Occipital lobe (tissue), 2 donors: ENCODE results near the gene DCLK3. TPM values are rescaled to one million over a fixed set of nuclear protein-coding genes. Genes with fewer than 3 reads are reported as not detected.

Source experiments
- DNase-seq: peaks from one replicate; lab custom pipeline; 2025; lab: John Stamatoyannopoulos, UW
- total RNA-seq: library from RNA; depleted of rRNA; stranded (reverse); fragments of >200 nt; gene quantifications from one replicate; pipeline ENCODE4 v1.2.3, GENCODE V29; 2014

DCLK3 gene
- total RNA-seq, 1 donor from 2014 or later, result 11.2 TPM

DNA sequence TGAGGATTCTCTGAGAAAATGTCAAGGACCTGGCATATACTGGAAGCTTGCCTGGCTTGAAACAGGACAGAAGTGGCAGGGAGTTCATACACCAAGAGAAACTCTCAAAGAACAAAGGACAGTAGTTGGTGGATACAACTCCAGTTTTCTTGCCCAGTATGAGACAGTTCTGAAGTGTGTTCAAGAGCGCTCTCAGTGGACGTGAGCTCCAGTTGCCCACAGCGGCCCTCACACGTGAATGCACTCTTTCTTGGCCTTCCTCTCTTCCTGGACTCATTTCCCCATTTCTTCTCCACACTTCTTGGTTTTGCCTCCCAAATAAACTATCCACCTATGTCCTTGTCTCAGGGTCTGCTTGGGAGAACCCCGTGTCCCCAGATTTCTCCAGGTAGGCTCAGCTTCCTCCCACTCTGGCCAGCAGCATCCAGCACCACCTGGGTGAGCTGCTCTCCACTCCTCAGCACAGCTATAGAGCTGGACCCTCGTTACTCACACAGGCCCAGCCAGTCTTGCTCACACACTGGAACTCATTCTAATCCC lies 54.5 kb downstream of the DCLK3 start:
- DNase-seq, result no peak

- no peak for DNase-seq
These were observed 55.1 kb downstream of the DCLK3 start for GRCh38 chr3:36709281-36709680.

- DNase-seq, result no peak
These were observed 56.5 kb downstream of the DCLK3 start for GRCh38 chr3:36707623-36708409.

- no peak for DNase-seq
These were observed 59.3 kb downstream of the DCLK3 start for GRCh38 chr3:36705015-36705414.

- DNase-seq, result no peak
These were observed 60.1 kb downstream of the DCLK3 start for GRCh38 chr3:36704280-36704679.

DNA sequence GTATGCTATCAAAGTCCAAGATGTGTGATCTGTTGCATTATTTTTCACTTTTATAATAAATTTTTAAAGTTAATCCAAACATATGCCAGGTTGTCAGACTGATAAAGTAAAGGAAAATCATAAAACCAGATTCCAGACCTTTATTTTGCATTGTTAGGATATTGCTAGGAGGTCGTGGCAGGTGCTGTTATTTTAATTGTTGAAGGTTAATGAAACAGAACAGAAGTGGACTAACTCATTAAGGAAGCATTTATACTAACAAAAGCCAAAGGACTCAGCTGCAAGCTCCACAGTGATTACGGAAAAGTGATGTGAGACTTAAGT lies 63.1 kb downstream of the DCLK3 start:
- DNase-seq, result no peak

DNA sequence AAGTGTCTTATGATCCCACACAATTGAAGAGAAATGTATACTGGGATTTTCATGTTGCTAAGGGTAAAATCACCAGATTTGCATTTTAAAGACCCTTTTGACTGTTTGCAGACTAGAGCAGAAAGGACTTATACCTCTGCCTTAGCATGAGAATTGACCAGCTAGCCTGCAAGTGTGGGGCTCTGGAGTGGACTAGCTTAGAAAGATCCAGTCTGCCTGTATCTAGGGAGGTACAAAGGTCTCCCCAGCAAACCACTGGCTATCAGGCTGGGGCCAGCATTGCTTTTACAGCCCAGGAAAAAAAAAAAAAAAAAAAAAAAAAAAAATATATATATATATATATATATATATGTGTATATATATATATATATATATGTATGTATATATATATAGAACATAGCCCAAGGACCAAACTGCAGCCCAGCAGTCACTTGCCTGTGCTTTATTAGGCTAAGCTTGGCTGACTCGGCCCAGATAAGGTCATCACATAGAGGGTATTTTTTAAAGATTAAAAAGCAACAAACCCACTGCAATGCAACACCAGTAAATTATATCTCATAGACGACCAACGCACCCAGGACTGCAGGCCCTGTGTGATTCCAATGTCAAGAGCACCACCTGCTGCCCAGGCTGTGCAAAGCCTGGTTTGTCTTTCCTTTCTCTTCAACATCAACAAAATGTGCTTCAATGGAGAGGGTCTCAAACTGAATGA lies 63.7 kb downstream of the DCLK3 start:
- peak; percentile 9 for DNase-seq

GRCh38 chr3:36698314-36698713 lies 66.0 kb downstream of the DCLK3 start:
- DNase-seq, result no peak

DNA sequence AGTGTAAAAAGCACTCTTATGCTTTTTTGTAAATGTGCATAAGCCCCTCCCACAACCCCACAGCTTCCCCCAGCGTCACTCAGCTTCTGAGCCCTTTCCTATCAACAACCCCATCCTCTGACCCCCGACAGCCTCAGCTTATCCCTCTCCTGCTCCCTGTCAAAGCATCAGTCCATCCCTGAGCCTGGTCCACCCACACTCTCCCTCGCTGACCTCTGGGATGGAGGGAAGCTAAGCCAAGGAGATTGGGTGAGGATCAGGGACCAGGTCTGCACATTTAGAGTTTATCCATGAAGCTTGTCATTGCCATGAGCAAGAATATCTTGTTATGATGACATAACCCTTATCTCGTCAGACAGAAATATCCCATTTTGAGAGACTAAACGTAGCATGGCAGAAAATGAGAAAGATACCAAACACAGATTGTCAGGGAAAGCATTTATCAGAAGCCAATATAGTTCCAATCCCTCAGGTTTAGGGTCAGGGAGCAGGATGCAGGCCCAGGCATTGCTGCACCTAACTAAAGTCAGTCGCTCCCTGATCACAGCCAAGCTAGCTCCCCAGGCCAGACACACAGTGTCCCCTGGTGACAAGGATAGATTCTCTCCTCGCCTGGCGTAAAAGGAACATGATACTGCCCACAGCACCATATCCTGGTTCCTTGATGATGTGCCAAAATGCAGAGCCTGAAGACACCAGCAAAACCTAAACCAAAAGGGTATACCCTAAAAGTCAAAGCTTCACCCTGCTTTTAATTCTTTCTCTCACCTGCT lies 66.9 kb downstream of the DCLK3 start:
- DNase-seq, result no peak

GRCh38 chr3:36696799-36697198 lies 67.6 kb downstream of the DCLK3 start:
- no peak for DNase-seq

- DNase-seq, result no peak
These were observed 68.6 kb downstream of the DCLK3 start for GRCh38 chr3:36695769-36696137.

DNA sequence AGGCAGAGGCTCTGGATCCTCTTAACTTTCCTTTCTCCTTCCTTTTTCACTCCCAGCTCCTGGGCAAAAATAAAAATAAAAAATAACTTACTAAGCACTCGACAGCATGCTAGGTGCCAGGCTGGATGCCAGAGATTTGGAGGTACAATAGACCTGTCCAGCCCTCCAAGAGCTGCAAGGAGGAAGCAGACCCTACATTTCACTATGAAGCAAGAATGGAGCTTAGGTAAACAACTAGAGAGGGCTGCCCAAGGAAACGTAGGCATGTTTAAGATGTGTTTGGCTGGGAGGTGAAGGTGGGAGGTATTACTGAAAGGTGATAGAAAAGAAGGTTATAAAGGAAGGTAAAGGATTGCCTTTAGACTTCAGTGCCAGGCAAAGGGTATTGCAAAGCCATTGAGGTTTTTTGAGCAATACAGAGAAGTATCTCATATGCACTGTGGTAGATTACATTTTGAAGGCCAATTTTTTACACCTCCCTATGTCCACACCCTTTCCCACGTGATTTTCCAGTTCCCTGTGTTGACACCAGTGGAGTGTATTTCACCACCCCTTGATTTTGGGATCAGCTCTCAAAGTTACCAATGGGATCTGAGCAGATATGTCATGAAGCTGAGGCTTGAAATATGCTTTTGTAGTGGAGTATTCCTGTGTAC lies 69.1 kb downstream of the DCLK3 start:
- DNase-seq, result no peak

DNA sequence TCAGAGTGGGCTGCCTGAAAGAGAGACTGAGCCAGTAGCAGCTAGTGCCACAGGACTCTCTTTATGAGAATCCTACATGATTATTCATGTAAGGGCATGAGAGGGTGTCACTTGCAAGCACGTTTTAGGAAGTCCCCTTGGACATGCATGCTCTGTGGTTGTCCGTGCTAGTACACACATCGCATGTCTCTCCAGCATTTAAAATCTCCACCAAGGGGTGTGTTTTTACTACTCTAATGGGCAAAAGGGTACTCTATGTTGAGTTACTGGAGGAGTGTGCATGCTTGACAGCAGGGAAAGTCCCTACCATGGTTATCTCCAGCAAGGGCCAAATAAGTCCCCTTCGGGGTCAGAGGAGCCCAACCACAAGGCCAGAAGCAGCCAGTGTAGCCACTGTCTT lies 70.7 kb downstream of the DCLK3 start:
- no peak for DNase-seq

- DNase-seq, result no peak
These were observed 74.8 kb downstream of the DCLK3 start for GRCh38 chr3:36689560-36689959.

DNA sequence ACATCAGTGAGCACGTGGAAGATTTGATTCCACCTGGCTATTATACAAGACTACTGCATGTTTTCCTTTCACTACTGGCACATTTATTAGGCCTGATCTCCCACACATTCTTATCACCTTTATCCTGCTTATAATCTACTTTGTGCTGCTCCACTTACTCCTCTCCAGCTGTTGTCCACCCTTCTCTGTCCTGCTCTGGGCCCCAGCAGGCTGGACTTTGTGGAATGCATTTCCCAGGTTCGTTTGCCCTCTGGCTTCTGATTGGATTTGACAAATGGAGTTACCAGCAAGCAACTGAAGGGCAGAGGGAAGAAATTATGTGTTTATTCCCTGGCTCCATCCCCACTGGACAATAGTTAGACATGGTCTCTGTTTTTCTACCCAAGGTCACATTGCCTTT lies 75.5 kb downstream of the DCLK3 start:
- no peak for DNase-seq

DNA sequence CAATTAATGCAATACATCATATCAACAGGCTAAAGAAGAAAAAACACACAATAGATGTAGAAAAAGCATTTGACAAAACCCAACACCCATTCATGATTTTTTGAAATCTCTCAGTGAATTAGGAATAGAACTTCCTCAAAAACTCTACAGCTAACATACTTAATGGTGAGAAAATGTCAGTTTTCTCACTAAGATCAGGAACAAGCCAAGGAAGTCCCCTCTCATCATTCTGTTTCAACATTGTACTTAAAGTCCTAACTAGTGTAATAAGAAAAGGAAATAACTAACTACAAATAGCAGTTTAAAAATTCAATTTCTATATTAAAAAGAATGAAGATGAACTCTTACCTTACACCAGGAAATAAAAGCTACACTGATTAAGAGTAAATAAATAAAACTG lies 77.8 kb downstream of the DCLK3 start:
- no peak for DNase-seq

DNA sequence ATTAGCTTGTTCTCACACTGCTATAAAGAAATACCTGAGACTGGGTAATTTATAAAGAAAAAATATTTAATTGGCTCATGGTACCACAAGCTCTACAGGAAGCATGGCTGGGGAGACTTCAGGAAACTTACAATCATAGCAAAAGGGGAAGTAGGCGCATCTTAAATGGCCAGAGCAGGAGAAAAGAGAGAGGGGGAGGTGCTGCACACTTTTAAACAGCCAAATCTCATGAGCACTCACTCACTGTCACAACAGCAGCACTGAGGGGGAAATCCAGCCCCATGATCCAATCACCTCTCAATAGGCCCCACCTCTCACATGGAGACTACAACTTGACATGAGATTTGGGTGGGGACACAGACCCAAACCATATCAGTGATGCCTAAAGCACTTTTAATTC lies 82.5 kb downstream of the DCLK3 start:
- no peak for DNase-seq

DNA sequence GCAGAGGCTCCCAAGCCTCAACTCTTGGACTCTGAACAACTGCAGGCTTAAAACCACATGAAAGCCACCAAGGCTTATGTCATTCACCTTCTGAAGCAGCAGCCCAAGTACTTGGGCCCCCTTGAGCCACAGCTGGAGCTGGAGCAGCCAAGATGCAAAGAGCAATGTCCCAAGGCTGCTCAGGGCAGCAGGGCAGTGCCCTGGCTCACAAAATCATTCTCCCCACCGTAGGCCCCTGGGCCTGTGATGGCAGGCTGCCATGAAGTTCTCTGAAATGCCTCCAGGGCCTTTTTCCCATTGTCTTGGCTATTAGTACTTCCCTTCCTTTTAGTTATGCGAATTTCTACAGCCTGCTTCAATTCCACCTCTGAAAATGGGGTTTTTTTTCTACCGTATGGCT lies 83.4 kb downstream of the DCLK3 start:
- no peak for DNase-seq

DNA sequence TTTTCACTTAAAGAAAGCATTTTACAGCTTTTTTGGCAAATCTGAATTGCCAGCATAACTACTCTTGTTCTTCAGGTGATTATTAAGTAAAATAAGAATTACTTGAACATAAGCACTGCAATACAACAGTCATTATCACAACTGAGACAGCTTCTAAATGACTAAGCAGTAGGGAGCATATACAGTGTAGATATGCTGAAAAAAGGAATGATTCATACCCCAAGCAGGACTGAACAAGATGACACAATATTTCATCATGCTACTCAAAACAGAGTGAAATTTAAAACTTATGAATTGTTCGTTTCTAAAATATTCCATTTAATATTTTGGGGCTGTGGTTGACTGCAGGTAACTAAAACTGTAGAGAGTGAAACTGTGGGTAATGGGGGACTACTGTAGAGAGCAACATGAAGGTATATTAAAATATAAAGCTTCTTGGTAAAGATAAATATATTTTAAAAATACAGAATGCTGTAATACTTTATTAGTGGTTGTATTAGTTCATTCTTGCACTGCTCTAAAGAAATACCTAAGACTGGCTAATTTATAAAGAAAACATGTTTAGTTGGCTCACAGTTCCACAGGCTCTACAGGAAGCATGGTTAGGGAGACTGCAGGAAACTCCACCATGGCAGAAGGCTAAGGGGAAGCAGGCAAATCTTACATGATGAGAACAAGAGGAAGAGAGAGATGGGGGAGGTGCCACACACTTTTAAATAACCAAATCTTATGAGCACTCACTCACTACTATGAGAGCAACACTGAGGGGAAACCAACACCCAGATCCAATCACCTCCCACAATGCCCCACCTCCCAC lies 84.8 kb downstream of the DCLK3 start:
- DNase-seq, result no peak

GRCh38 chr3:36678216-36679013 lies 85.9 kb downstream of the DCLK3 start:
- no peak for DNase-seq
